IPS-18c (cell line): Measurements from ENCODE around the gene KIF16B.
"Not testable (repeated sequence)": the region's sequence is repeated elsewhere in the genome, so short reads cannot be mapped to it uniquely, and the experiment has no call there.

Experiments
- H3K4me3 ChIP-seq: 2 replicates; pipeline ENCODE4 v1.7.0; 2013; ENCODE audit warnings: low read depth, mild to moderate bottlenecking, low read length, moderate library complexity; ENCODE audit not compliant: insufficient read depth
- H3K9me3 ChIP-seq: one replicate; pipeline ENCODE4 v1.6.1; 2013; ENCODE audit warnings: mild to moderate bottlenecking, low read length, moderate library complexity; ENCODE audit not compliant: control insufficient read depth, insufficient read depth

KIF16B gene

DNA sequence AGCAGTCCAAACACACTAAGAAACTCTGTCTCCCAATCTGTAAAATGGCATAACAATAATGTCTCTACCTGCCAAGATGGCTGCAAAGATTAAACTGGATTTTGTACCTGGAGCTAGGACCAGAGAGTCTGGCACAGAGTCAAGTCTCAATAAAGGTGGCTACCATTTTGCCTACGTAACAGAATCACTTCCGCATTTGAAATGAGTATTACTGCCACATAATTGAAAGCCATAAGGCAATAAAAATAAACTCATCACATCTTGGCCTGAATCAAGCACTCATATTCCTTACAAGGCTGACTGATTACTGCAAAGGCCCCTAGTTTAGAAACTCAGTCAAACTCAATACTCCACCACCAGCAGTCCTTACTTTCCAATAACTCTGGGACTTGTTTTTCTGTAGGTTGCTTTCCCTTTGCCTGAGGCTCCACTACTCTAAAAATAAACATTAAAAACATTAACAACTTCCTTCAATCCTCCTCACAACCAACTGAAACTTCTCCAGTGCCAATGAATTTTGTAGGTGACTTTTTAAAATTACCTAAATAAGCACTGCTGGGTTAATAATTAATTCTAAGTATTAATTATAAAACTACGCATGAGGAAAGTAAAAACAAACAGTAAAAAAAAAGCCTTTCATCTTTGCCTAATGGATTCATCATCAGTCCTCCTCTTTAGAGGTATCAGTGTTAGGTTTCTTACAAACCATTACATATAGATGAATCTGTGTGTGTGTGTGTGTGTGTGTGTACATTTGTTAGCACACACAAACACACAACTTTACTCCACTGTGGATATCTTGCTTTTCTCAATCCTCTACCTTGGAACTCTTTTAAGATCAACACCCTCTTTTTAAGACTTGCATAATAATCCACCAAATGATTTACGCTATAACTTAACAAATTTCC lies 3.7 kb downstream of the KIF16B start:
- Histone ChIP-seq H3K9me3 (no peaks in the 10 kb centered on the region), H3K4me3 (no peak overlapping the region)

DNA sequence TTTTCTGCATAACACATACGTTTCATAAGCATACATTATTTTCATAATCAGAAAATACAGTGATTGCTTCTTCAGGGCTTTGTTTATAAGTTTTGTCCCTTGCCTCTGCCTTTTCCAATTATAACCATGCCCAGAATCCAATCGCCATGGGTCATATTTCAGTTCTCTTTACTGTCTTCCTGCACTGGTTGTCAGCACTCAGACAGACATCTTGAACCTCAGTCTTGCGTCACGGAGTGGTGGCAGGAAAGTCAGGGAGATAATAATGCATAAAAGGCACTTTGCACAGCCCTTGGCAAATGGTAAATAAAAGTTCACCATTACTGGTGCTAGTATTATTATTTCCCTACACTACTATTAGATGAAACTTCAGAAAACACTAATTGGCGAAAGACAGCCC lies 7.2 kb downstream of the KIF16B start:
- no peaks in the 10 kb centered on the region for H3K9me3 ChIP-seq
- H3K4me3 ChIP-seq, result no peak overlapping the region; the same call in 1 of the 2 replicates

DNA sequence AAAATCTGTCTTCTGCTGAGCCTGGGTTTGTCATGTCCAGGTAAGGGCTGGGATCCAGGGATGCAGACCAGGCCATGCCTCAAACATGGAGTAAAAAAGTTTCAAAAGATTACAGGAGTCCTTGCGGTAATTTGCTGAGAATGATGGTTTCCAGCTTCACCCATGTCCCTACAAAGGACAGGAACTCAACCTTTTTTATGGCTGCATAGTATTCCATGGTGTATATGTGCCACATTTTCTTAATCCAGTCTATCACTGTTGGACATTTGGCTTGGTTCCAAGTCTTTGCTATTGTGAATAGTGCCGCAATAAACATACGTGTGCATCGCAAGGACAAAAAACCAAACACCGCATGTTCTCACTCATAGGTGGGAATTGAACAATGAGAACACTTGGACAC lies 9.2 kb downstream of the KIF16B start:
- not testable (repeated sequence) for H3K9me3 ChIP-seq, H3K4me3 ChIP-seq

DNA sequence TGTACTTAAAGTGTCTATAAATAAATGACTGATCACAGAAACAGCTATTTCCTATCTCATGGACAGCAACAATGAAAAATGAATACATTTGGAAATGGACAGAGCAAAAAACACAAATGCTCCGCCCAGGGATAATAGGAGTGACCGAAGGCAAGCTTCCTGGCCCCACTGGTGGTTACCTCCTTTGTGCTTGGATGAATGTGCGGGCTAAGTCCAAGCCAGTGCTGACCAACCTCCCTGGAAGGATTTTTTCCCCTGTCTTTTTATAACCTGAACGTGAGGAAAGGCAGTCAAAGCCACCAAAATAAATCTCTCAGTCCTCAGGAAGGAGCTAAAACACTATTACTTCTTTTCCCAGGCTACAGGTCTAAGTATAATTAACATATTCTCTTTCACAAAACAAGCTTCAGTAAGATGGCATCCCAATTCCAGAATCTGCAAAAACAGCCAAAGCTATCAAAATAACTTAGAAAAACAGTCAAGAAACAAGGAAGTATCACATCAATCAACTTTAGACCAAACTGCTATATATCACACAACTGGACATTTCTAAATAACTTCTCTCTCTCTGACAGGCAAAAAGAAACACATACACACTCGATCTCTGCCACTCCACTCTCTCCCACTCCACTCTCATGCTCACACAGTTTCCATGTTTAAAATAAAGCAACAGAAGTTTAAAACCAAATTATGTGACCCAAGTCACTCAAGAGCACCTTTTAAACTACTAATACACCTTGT lies 10.0 kb downstream of the KIF16B start:
- Histone ChIP-seq H3K9me3 (no peaks in the 10 kb centered on the region), H3K4me3 (no peak overlapping the region)

DNA sequence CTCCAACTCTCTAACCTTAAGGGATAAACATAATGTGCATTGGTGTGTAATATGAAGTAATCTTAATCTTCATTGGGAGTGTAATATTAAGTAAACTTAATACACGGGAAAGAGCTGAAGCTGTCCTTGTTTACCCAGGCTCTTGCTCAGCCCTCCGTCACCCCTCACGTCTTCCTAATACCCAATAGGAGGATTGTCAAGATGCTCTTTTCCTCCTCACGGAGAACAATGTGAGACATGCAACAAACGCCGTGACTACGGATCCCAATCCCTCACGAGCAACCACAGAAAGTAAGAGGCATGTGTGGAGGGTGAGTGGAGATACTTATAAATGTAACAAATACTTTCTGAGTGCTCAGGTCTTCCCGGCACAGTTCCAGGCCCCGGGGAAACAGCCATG lies 11.0 kb downstream of the KIF16B start:
- Histone ChIP-seq H3K4me3 (no peak overlapping the region), H3K9me3 (no peaks in the 10 kb centered on the region)

DNA sequence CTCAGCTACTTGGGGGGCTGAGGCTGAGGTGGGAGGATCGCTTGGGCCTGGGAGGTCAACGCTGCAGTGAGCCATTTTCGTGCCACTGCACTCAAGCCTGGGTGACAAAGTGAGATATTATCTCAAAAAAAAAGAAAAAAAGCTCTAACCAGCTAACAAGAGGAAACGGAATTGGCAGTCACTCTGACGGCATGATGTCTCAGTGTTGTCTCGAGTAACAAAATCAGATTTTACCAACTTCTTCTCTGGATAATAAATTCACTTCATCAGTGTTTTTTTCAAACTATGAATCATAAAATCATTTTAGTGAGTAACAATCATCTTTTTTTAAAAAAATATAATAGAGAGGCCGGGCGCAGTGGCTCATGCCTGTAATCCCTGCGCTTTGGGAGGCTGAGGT lies 12.6 kb downstream of the KIF16B start:
- Histone ChIP-seq H3K4me3 (no peak overlapping the region), H3K9me3 (no peaks in the 10 kb centered on the region)

DNA sequence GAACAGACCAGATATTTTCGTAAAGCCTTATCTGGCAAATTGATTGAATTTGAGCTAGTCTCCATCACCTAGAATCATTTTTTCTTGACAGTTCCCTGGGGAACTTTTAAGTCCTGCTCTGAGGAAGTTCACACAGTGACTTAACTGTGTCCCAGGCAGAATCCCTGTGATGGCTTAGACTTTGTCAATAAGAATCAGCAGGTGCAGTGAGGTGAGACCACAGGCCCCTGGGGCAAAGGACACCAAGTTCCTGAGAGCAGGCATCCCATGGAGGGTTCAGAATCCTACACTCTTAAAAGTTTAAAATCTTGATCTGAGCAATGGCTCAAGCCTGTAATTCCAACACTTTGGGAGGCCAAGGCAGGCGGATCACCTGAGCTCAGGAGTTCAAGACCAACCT lies 13.0 kb downstream of the KIF16B start:
- no peaks in the 10 kb centered on the region for H3K9me3 ChIP-seq
- no peak overlapping the region for H3K4me3 ChIP-seq

DNA sequence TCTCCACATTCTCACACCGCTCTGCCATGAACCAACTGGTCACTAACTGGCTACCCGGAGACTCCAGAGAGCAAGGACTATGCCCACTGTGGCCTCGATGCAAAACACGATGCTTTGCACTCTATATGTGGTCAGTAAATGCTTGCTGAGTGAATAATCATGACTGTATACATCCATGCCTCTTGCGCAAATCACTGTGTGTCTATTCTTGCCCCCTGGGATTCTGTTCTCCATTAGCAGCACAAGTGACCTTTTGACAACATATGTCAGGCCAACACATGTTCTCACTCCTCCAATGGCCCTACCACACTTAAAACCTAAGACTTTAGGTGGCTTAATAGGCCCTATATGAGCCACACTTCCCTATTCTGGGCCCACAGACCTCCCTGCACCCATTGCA lies 16.9 kb downstream of the KIF16B start:
- H3K9me3 ChIP-seq, result peaks cover 5% of the 10 kb centered on the region

DNA sequence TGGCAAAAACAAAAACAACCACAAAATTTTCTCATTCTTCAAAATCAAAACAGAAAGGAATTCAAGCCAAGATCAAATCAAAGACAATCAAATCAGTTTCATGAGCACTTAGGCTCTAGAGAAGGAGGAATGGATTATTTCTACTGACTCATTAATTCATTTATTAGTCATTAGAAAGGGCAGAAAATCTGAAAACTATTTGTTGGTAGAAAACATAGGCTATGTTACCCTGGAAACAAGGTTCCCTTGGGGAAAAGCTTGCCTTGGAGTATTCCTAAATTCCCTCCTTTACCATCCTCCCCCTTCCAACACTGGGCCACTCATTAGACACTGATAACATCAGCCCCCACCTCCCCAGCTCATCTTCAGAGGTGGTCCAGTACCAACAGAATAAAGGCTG lies 17.5 kb downstream of the KIF16B start:
- Histone ChIP-seq H3K9me3 (peaks cover 5% of the 10 kb centered on the region), H3K4me3 (no peak overlapping the region)

More for the DNA sequence above, 16.9 kb downstream of the KIF16B start:
- no peak overlapping the region for H3K4me3 ChIP-seq

DNA sequence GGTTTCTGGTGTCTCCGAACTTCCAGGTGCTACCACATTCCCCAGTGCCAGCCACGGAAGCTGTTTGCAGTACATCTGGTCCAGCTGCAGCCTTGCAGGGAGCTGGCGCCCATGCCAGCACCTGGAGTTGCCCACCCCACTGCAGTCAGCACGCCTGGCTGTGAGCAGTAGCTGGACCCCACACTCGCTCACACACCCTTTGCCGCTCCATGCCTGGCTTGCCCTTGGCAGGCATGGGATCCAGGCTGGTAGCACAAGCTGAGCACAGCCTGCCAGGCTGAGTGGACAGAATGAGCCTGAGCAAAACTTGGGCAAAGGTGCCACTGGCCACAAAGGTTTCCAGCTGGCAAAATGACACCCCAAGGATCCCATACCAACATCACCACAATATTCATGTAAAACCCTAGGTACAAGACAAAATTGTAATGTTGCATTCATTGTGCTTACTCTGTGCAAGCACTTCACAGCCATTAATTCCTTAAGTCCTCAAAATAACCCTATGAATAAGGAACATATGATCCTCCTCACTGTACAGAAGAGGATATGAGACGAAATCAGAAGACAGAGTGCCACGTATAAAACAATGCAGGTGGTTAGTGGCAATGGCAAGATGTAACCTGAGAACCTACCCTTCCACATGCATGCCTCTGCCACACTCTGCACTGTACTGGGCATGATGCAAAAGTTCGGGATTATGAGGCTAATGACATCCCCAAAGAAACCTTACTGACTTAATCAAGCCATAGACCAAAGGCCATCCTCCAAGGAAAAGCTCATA lies 18.3 kb downstream of the KIF16B start:
- H3K4me3 ChIP-seq, result no peak overlapping the region
- peaks cover 5% of the 10 kb centered on the region for H3K9me3 ChIP-seq

DNA sequence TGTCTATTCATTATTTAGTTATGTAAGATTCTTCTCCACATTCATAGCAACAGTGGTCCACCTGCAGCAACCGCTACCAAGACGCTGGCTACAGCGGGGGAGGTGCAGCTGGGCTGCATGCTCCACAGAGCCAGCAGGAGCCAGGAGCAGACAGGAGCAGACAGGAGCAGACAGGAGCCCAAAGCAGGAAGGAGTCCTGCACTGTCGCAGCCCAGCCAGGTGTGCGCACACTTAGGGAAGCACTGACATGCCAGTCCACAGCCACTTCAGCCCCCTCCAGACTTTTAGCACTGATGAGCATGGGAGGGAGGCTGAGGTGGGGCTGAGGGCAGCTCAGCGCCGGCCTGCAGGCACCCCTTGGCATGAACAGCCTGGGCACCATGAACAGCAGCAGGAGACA lies 19.6 kb downstream of the KIF16B start:
- Histone ChIP-seq H3K4me3 (no peak overlapping the region), H3K9me3 (peaks cover 5% of the 10 kb centered on the region)

DNA sequence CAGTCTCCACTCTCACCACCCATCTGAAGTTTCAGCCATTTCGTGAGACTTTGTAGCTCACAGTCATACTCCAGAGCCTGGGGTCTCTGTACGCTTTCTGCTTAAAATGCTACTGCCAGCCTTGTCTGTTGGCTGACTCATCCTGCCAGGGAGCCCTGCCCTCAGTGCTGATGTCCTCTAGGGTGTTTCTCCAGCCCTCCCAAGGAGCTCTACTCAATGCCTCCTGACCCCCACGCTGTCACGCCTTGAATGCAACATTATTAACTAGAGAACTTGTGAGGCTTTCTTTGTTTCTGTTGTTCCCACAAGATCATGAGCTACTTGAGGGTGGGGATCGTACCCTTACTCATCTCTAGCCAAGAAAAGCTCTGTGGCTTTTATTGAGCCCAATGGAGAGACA lies 20.1 kb downstream of the KIF16B start:
- Histone ChIP-seq H3K9me3 (peaks cover 5% of the 10 kb centered on the region), H3K4me3 (no peak overlapping the region)

DNA sequence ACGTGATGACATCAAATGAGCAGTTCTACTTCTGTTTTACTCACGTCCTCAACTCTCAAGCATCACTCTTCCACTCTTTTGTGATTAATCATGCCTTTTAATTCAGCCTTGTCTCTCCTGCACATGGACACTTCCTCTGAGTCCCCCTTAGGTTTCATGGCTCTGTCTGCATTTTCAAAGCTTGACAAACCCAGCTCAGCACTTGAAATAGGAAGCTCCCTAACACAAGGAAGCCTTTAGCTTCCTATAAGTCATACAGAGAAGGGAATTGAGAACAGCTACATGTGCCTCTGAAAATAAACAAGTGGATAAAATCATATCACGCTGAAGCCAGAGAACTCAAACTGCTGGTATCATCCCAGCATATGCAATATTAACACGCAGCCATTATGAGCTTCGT lies 21.2 kb downstream of the KIF16B start:
- Histone ChIP-seq H3K9me3 (peaks cover 5% of the 10 kb centered on the region), H3K4me3 (no peak overlapping the region)

DNA sequence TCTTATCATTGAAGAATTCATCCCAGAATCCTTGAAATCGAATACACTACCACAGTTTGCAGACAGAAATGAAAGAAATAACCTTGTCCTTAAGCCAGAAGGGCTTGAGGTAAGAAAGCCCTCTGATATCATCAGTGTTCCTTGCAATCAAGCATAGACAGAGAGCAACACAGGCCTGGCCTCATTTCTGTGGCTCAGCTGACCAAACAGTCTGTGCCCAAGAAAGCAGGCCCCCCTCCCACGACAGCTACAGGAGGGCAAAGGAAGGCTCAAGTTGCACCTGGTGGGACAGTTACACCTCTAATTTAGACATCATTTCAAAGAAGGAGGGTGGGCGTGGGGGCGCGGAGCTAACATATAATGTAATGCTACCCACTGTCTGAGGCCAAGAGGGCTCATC lies 21.6 kb downstream of the KIF16B start:
- H3K9me3 ChIP-seq, result peaks cover 5% of the 10 kb centered on the region
- no peak overlapping the region for H3K4me3 ChIP-seq

DNA sequence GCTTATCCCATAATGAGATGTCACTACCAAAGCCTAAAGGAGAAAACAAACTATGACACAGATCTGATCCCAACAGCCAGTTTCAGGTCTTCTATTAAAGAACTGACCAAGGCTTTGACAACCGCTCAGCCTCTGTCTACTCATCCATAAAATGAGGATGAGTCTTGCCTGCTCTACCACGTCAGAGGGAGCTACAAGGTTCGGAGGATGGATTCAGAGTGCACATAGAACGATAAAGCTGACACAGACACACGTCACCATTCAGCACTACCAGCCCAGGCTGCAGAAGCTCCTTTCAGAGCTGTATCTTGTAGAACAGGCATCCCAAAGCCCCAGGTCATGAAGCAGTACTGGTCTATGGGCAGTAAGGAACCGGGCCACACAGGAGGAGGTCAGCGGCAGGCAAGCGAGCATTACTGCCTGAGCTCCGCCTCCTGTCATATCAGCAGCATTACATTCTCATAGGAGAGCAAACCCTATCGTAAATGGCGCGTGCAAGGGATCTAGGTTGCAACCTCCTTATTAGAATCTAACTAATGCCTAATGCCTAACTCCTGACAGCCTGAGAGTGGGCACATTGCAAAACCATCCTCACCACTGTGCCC lies 25.1 kb downstream of the KIF16B start:
- H3K9me3 ChIP-seq, result no peaks in the 10 kb centered on the region
- H3K4me3 ChIP-seq, result no peak overlapping the region

DNA sequence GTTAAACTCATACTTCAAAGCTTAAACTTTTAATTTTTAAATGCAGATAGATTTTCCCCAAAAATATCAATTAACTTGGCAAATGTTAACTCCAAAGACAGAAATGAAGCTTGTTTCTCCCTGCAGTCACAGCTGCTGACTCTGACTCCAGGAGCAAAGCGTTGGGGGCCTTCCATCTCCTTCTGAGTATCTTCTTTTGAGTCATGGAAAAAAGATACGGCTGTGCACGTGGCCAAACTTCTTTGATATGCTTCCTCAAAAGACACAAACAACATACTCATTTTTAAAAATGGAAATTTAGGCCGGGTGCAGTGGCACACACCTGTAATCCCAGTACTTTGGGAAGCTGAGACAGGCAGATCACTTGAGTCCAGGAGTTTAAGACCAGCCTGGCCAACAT lies 28.3 kb downstream of the KIF16B start:
- no peaks in the 10 kb centered on the region for H3K9me3 ChIP-seq
- no peak overlapping the region for H3K4me3 ChIP-seq

DNA sequence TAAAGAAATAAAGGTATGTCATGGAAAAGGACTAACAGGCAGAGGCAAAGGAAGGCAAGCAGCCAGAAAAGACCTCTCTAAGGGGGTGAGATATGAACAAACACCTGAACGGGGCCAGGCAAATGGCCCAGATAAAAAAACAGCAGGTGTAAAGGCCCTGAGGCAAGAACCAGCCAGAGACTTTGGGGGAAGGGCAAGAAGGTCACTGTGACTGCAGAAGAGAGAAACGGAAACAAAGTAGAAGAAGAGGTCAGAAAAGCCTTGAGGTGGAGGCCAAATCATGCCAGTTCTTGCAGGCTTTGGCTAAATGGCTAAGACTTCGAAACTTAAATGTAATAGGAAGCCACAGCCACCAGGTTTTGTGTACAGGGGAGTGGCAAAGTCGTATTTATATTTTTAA lies 30.8 kb downstream of the KIF16B start:
- no peak overlapping the region for H3K4me3 ChIP-seq
- H3K9me3 ChIP-seq, result no peaks in the 10 kb centered on the region
